ENCODE measurements around the gene LDLRAD4.

The LDLRAD4 gene

DNA sequence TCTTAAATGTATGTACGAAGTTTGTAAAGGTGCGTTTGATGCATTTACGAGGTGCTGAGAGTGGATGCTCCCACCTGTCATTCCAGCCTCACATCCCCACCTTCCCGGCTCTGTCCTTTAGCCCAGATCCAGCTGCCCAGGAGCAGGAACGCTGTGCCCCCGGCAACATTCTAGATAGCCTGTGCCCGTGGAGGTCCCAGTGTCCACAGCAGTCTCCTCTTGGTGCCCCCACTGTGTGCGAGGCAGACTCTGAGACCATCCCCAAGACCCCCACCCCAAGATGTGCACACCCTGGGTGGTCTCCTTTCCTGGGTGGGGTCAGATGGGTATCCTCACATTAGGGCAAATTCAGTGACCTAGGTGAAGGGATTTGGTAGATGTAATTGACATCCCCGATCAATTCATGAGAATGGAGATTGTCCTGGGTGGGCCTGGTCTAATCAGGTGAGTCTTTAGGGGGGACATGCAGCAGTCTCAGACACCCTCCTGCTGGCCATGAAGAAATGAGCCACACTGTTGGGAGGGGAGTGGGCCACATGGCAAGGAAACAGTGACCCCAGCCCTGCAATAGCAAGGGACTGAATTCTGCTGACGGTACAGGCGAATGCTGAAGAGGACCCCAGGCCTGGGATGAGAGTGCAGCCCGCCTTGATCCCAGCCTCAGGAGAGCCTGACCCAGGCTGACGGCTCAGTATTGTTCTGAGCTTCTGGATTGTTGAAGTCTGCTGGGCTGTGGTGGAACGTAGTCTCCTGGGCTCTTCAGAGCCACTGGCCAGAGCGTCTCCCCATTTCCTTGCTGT lies 304.5 kb downstream of the LDLRAD4 start:
- Mint-ChIP-seq H3K27ac (no peak overlapping the region), H3K4me1 (ENCODE audit: low read depth) (peaks cover 28% of the 10 kb centered on the region), H3K9me3 (peaks cover 2% of the 10 kb centered on the region), H3K4me3 (no peak overlapping the region), H3K27me3 (no peaks in the 10 kb centered on the region), H3K36me3 (ENCODE audit: low read depth) (peaks cover 26% of the 10 kb centered on the region)

- Mint-ChIP-seq H3K27me3 (no peaks in the 10 kb centered on the region), H3K27ac (no peak overlapping the region), H3K36me3 (ENCODE audit: low read depth) (peaks cover 16% of the 10 kb centered on the region), H3K9me3 (no peaks in the 10 kb centered on the region), H3K4me1 (ENCODE audit: low read depth) (peaks cover 28% of the 10 kb centered on the region), H3K4me3 (no peak overlapping the region)
Measured at GRCh38 chr18:13524054-13524453, 305.5 kb downstream of the LDLRAD4 start.

GRCh38 chr18:13524811-13525210 lies 306.3 kb downstream of the LDLRAD4 start:
- Mint-ChIP-seq H3K4me1 (ENCODE audit: low read depth) (peaks cover 28% of the 10 kb centered on the region), H3K27ac (peak overlapping the region; percentile 18), H3K27me3 (no peaks in the 10 kb centered on the region), H3K9me3 (no peaks in the 10 kb centered on the region), H3K36me3 (ENCODE audit: low read depth) (peaks cover 14% of the 10 kb centered on the region), H3K4me3 (no peak overlapping the region)

- H3K4me1 Mint-ChIP-seq (ENCODE audit: low read depth), result peaks cover 24% of the 10 kb centered on the region
- H3K27me3 Mint-ChIP-seq, result no peaks in the 10 kb centered on the region
- H3K36me3 Mint-ChIP-seq (ENCODE audit: low read depth), result peaks cover 7% of the 10 kb centered on the region
- no peak overlapping the region for H3K27ac Mint-ChIP-seq
- no peak overlapping the region for H3K4me3 Mint-ChIP-seq
- no peaks in the 10 kb centered on the region for H3K9me3 Mint-ChIP-seq
Measured at GRCh38 chr18:13525381-13526029, 306.9 kb downstream of the LDLRAD4 start.

DNA sequence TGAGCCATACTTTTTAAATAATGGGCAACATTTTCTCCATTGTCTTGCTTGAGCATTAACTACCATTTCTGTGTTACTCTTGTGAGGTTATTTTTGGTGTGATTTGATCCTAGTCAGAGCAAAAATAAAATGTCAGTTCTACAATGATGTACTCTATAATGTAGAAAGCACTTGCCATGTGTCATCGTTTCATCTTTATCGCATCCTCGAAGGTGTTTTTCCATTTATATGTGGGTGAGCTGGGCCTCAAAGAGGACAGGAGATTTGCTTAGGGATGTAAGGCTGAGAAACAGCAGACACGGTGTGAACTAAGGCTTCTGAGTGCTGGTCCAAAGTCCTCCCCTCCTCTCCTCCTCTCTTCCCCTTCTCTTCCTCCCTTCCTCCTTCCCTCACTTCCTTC lies 308.0 kb downstream of the LDLRAD4 start:
- Mint-ChIP-seq H3K36me3 (ENCODE audit: low read depth) (peaks cover 7% of the 10 kb centered on the region), H3K27ac (no peak overlapping the region), H3K4me1 (ENCODE audit: low read depth) (peaks cover 21% of the 10 kb centered on the region), H3K27me3 (no peaks in the 10 kb centered on the region), H3K9me3 (no peaks in the 10 kb centered on the region), H3K4me3 (no peak overlapping the region)

- no peak overlapping the region for H3K4me3 Mint-ChIP-seq
- peaks cover 19% of the 10 kb centered on the region for H3K4me1 Mint-ChIP-seq (ENCODE audit: low read depth)
- no peaks in the 10 kb centered on the region for H3K27me3 Mint-ChIP-seq
- H3K9me3 Mint-ChIP-seq, result no peaks in the 10 kb centered on the region
- no peak overlapping the region for H3K27ac Mint-ChIP-seq
- peaks cover 7% of the 10 kb centered on the region for H3K36me3 Mint-ChIP-seq (ENCODE audit: low read depth)
Measured at GRCh38 chr18:13527256-13527655, 308.7 kb downstream of the LDLRAD4 start.

- Mint-ChIP-seq H3K4me1 (ENCODE audit: low read depth) (peaks cover 19% of the 10 kb centered on the region), H3K9me3 (no peaks in the 10 kb centered on the region), H3K27me3 (no peaks in the 10 kb centered on the region), H3K4me3 (no peak overlapping the region), H3K27ac (no peak overlapping the region), H3K36me3 (ENCODE audit: low read depth) (peaks cover 7% of the 10 kb centered on the region)
Measured at GRCh38 chr18:13527730-13528129, 309.2 kb downstream of the LDLRAD4 start.

DNA sequence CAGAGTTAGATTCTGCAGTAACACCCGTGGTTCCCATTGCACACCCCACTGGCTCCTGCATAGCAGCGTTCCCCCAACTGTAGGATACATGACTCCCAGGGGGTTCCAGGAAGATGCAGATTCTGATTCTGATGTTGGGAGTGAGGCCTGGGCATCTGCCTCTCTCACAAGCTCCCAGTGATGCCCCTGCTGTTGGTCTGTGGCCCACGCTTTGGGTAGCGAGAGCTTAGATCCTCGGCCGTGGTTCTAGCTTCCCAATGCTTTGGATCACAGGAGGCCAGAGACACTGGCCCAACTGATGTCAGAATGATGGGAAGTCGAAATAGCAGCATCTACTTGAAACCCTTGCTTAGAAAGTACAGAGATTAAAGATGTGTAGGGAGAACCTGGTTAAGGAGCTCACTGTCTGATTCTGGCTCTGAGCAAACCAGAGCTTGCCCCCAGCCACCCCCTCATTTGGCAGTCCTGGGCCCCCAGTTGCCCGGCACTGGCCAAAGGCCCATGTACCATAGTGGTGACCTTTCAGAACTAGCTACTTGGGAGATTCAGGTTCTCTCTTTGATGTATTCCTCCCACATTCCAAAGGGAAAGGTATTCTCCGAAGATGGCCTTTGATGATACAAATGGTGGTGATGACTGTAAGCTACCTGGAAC lies 310.3 kb downstream of the LDLRAD4 start:
- Mint-ChIP-seq H3K27ac (no peak overlapping the region), H3K27me3 (no peaks in the 10 kb centered on the region), H3K4me3 (no peak overlapping the region), H3K36me3 (ENCODE audit: low read depth) (peaks cover 7% of the 10 kb centered on the region), H3K9me3 (no peaks in the 10 kb centered on the region), H3K4me1 (ENCODE audit: low read depth) (peaks cover 27% of the 10 kb centered on the region)

DNA sequence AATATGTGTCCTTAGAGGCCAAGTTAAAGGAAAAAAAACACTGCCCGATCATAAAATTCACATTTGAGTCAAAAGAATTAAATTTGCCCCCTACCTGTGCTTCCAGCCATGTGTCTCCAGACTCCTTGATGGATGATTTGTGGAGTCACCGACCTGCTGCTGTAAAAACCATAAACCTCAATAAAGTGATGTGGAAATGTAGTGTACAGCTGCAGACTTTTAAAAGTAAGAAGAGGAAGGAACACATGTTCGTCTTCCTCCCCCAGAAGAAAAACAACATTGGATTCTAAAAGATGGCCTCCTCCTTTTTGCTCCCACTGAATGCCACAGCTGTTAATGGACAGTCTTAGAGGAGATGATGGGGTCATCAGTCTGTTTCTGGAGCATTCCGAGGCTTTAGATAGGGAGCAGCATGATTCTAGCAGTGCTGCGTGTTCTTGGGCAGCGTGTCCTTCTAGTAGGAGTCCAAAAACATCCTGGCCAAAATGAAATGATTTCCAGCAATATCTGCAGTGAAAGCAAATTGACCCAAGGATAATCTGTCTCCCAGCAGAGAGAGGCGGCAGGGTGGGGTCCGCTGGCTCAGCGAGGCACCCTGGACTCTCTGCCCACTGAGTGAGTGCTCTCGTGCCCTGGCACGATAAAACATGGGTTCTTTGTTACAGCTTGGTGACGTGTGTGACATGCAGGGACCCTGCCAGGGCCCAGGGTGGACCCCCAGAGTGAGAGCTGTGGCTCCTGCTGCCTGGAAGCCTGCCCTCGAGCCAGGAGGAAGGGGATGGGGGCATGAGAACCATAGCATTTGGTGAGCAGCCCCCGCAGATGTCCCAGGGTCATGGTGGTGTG lies 311.7 kb downstream of the LDLRAD4 start:
- no peaks in the 10 kb centered on the region for H3K9me3 Mint-ChIP-seq
- H3K36me3 Mint-ChIP-seq (ENCODE audit: low read depth), result no peaks in the 10 kb centered on the region
- H3K27ac Mint-ChIP-seq, result peak overlapping the region; percentile 59
- H3K4me1 Mint-ChIP-seq (ENCODE audit: low read depth), result peaks cover 32% of the 10 kb centered on the region
- no peak overlapping the region for H3K4me3 Mint-ChIP-seq
- H3K27me3 Mint-ChIP-seq, result no peaks in the 10 kb centered on the region

- H3K4me3 Mint-ChIP-seq, result no peak overlapping the region
- H3K27ac Mint-ChIP-seq, result no peak overlapping the region
- H3K27me3 Mint-ChIP-seq, result no peaks in the 10 kb centered on the region
- H3K4me1 Mint-ChIP-seq (ENCODE audit: low read depth), result peaks cover 35% of the 10 kb centered on the region
- H3K36me3 Mint-ChIP-seq (ENCODE audit: low read depth), result no peaks in the 10 kb centered on the region
- no peaks in the 10 kb centered on the region for H3K9me3 Mint-ChIP-seq
Measured at GRCh38 chr18:13530879-13531387, 312.4 kb downstream of the LDLRAD4 start.

DNA sequence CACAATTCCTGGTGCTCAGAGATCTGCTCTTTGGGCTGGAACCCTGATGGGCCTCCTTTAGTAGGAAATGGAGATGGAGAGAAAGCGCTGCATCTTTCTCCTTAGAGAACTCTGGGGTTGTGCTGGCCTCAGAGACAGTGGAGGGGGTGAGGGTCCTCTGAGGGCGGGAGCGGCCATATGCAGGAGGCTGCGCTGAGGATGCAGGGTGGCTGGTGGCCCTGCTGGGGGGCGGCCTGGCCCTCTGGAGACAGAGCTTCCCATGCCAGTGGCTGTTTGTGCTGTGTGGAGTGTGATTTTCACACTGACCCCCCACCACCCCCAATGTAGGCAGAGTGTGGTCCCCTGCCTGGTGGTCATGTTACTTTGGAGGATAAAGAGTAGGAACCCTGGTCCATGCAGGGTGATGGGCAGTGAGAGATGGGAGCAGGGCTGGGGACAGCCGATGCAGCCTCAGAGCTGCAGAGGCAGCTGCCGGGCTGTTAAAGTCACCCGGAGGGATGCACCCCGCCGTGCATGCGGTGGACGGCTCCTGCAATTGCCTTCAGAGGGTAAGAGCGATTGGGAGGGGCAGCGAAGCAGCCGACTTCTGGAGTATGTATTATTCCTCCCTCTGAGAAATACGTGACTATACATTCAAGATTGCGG lies 313.2 kb downstream of the LDLRAD4 start:
- no peaks in the 10 kb centered on the region for H3K9me3 Mint-ChIP-seq
- H3K36me3 Mint-ChIP-seq (ENCODE audit: low read depth), result no peaks in the 10 kb centered on the region
- H3K4me1 Mint-ChIP-seq (ENCODE audit: low read depth), result peaks cover 33% of the 10 kb centered on the region
- H3K4me3 Mint-ChIP-seq, result no peak overlapping the region
- H3K27me3 Mint-ChIP-seq, result no peaks in the 10 kb centered on the region
- no peak overlapping the region for H3K27ac Mint-ChIP-seq

GRCh38 chr18:13532406-13533075 lies 314.0 kb downstream of the LDLRAD4 start:
- Mint-ChIP-seq H3K9me3 (no peaks in the 10 kb centered on the region), H3K36me3 (ENCODE audit: low read depth) (no peaks in the 10 kb centered on the region), H3K27me3 (no peaks in the 10 kb centered on the region), H3K27ac (no peak overlapping the region), H3K4me3 (no peak overlapping the region), H3K4me1 (ENCODE audit: low read depth) (peaks cover 39% of the 10 kb centered on the region)

GRCh38 chr18:13534631-13535030 lies 316.1 kb downstream of the LDLRAD4 start:
- no peaks in the 10 kb centered on the region for H3K36me3 Mint-ChIP-seq (ENCODE audit: low read depth)
- H3K4me3 Mint-ChIP-seq, result no peak overlapping the region
- H3K27ac Mint-ChIP-seq, result no peak overlapping the region
- H3K9me3 Mint-ChIP-seq, result no peaks in the 10 kb centered on the region
- peaks cover 57% of the 10 kb centered on the region for H3K4me1 Mint-ChIP-seq (ENCODE audit: low read depth)
- no peaks in the 10 kb centered on the region for H3K27me3 Mint-ChIP-seq

DNA sequence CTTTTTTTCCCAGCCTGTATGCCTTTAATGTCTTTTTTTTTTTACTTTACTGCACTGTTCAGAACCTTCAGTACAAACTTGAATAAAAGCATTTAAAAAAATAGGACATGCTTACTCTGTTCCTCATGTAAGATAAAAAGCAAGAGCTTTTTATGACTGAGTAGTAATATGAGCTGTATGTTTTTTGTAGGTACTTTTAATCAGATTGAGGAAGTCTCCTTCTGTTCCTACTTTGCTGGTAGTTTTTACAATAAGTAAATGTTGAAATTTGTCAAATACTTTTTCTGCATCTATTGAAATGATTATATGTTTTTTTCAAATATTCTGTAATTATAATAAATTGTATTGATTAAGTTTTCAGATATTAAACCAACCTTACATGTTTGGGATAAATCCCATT lies 318.0 kb downstream of the LDLRAD4 start:
- no peaks in the 10 kb centered on the region for H3K27me3 Mint-ChIP-seq
- H3K4me3 Mint-ChIP-seq, result no peak overlapping the region
- peaks cover 2% of the 10 kb centered on the region for H3K36me3 Mint-ChIP-seq (ENCODE audit: low read depth)
- H3K4me1 Mint-ChIP-seq (ENCODE audit: low read depth), result peaks cover 77% of the 10 kb centered on the region
- H3K9me3 Mint-ChIP-seq, result no peaks in the 10 kb centered on the region
- H3K27ac Mint-ChIP-seq, result no peak overlapping the region
